Measurements from ENCODE around the gene KIF16B.

Gene KIF16B

DNA sequence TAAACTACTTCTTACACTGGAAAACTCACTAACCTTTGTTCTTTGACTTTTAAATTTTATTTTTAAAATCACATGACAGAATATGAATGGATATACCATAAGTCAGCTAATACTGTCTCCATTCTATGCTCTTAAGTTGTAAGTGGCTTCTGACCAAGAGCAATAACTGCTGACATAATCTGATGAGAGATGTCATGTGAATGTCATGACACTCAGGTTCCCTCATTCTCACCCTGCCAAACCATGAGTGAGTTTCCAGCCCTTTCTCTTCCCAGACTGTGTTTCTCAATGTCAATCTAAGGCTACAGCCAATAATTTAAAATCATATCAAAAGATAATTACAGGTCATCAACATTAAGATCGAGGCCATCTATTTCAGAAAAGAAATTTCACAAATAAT, 39.7 kb downstream of the KIF16B start:
- no peak overlapping the region for H3K27ac ChIP-seq
- H3K36me3 ChIP-seq (replicated peaks), result no peaks in the 10 kb centered on the region
- in situ Hi-C loops (cut with HindIII; ENCODE audit: low pct_ligation_motif_present, low sequenced_read_pairs), result no loop called here
- H3K4me3 ChIP-seq (ENCODE audit: low read depth, low read length), result no peak overlapping the region
- no peak for DNase-seq
- H3K27me3 ChIP-seq (replicated peaks), result no peaks in the 10 kb centered on the region
- TF ChIP-seq, protein P1, sequence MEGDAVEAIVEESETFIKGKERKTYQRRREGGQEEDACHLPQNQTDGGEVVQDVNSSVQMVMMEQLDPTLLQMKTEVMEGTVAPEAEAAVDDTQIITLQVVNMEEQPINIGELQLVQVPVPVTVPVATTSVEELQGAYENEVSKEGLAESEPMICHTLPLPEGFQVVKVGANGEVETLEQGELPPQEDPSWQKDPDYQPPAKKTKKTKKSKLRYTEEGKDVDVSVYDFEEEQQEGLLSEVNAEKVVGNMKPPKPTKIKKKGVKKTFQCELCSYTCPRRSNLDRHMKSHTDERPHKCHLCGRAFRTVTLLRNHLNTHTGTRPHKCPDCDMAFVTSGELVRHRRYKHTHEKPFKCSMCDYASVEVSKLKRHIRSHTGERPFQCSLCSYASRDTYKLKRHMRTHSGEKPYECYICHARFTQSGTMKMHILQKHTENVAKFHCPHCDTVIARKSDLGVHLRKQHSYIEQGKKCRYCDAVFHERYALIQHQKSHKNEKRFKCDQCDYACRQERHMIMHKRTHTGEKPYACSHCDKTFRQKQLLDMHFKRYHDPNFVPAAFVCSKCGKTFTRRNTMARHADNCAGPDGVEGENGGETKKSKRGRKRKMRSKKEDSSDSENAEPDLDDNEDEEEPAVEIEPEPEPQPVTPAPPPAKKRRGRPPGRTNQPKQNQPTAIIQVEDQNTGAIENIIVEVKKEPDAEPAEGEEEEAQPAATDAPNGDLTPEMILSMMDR (IDR thresholded peaks at IDR 0.05; ENCODE audit: low read depth, low read length, missing control alignments), result no peak

DNA sequence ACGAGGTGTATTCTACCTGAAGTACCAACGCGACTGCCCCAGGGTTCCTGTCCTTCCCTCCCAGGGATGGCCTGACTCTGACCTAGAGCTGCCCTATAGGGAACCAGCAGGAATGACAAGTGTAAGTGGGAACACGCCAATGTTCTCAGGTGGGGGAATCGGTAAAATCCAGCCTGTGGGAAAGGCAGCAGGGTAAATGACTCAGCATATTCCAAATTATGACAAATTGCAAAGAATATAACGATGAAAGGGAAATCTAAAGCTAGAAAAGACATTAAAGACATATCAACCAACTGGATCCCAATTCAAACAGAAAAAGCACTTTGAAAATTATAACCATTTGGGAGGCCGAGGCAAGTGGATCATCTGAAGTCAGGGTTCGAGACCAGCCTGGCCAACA, 41.8 kb downstream of the KIF16B start:
- TF ChIP-seq, protein P1 (IDR thresholded peaks at IDR 0.05; ENCODE audit: low read depth, low read length, missing control alignments), result no peak
- Histone ChIP-seq H3K4me3 (ENCODE audit: low read depth, low read length) (no peak overlapping the region), H3K27ac (no peak overlapping the region), H3K36me3 (replicated peaks) (no peaks in the 10 kb centered on the region), H3K27me3 (replicated peaks) (no peaks in the 10 kb centered on the region)
- in situ Hi-C loops (cut with HindIII; ENCODE audit: low pct_ligation_motif_present, low sequenced_read_pairs), result no loop called here
- DNase-seq, result no peak

DNA sequence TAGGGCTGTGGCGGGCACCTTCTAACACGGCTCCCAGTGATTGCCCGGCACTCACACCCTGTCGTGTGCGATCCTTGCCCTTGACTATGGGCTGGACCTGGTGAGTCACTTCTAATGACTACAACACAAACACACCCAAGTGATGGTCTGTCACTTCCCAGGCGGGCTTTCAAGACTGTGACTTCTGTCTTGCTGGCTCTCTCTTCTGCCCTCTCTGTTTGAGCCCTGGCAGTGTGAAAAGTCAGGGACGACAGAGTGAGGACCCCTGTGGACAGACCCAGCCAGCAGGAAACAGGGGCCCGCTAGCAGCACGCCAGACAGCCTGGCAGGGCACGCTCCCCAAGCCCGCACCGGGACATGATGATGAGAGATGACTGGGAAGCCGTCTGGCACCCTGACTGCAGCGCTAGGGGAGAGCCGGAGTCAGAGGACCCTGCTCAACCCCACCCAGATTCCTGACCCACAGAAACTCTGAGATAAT, 43.0 kb downstream of the KIF16B start:
- Histone ChIP-seq H3K27me3 (replicated peaks) (no peaks in the 10 kb centered on the region), H3K27ac (peak overlapping the region; percentile 34)
- in situ Hi-C loops (cut with HindIII; ENCODE audit: low pct_ligation_motif_present, low sequenced_read_pairs), result no loop called here

DNA sequence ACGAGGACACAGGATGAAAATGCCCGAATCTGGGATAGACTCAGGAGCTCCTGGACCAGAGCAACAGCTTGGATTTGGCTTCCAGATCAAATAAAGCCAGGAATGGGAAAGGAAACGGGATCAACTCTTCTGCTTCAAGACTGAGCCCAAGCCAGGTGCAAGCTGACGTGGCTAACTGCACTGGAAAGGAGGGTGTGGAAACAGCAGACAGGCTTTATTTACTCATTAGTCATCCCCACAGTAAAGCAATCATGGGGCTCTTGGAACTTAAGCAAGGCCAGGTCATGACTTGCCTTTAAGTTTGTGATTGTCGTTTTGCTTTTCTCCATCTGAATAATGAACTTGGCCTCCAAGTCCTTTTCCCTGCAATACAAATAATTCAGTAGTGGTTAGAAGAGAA, 45.2 kb downstream of the KIF16B start:
- no peak overlapping the region for H3K4me3 ChIP-seq (ENCODE audit: low read depth, low read length)

More for the DNA sequence above, 43.0 kb downstream of the KIF16B start:
- Histone ChIP-seq H3K4me3 (ENCODE audit: low read depth, low read length) (no peak overlapping the region), H3K36me3 (replicated peaks) (no peaks in the 10 kb centered on the region)
- peak; percentile 49 for DNase-seq
- TF ChIP-seq, protein P1 (IDR thresholded peaks at IDR 0.05; ENCODE audit: low read depth, low read length, missing control alignments), result no peak

DNA sequence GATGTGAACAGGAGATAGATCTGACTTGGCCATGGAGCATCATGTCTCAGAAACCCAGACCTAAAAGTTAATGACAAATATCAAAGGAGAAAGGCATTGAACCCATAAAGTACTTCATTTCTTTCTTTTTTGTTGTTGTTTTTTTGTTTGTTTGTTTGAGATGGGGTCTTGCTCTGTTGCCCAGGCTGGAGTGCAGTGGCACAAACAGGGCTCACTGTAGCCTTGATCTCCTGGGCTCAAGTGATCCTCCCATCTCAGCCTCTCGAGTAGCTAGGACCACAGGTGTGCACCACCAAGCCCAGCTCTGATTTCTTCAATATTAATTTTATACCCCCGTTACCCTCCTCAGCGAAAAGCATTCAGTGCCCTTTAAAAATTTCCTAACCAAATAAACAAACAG, 45.8 kb downstream of the KIF16B start:
- Histone ChIP-seq H3K4me3 (ENCODE audit: low read depth, low read length) (no peak overlapping the region), H3K27ac (no peak overlapping the region), H3K36me3 (replicated peaks) (no peaks in the 10 kb centered on the region), H3K27me3 (replicated peaks) (no peaks in the 10 kb centered on the region)
- no peak for DNase-seq
- TF ChIP-seq, protein P1 (IDR thresholded peaks at IDR 0.05; ENCODE audit: low read depth, low read length, missing control alignments), result no peak
- in situ Hi-C loops (cut with HindIII; ENCODE audit: low pct_ligation_motif_present, low sequenced_read_pairs), result no loop called here

More for the DNA sequence above, 45.2 kb downstream of the KIF16B start:
- TF ChIP-seq, protein P1 (IDR thresholded peaks at IDR 0.05; ENCODE audit: low read depth, low read length, missing control alignments), result no peak
- H3K27ac ChIP-seq, result peak overlapping the region; percentile 41
- no peaks in the 10 kb centered on the region for H3K36me3 ChIP-seq (replicated peaks)
- in situ Hi-C loops (cut with HindIII; ENCODE audit: low pct_ligation_motif_present, low sequenced_read_pairs), result no loop called here
- H3K27me3 ChIP-seq (replicated peaks), result no peaks in the 10 kb centered on the region
- peak; percentile 74 for DNase-seq
